ENCODE results near the gene MED15.

The MED15 gene

DNA sequence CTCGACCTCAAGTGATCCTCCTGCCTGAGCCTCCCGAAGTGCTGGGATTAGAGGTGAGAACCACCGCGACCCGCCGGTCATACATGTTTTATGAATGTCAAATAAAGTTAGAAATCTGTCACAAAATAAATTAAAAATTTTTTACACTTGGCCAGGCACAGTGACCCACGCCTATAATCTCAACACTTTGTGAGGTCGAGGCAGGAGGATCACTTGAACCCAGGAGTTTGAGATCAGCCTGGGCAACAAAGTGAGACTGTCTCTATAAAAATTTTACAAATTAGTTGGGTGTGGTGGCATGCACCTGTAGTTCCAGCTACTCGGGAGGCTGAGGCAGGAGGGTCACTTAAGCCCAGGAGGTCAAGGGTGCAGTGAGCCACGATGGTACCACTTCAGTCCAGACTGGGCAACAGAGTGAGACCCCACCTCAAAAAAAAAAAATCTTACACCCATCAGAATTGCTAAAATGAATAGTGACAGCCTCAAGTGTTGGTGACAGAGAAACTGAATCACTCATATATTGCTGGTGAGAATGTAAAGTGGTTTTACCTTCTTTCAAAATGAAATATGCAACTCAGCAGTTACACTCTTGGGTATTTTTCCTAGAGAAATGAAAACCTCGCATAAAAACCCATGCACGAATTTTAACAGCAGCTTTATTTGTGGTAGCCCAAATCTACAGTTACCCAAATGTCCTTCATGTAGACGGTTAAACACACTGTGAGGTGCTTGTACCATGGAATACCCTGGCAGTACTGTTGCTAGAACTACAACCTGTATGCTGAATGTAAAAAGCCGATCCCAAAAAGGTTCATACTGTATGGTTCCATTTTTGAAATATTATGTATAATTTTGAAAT, 55.4 kb downstream of the MED15 start:
- intact Hi-C loops (cut with DNase I), result no loop called here
- no peak for DNase-seq

DNA sequence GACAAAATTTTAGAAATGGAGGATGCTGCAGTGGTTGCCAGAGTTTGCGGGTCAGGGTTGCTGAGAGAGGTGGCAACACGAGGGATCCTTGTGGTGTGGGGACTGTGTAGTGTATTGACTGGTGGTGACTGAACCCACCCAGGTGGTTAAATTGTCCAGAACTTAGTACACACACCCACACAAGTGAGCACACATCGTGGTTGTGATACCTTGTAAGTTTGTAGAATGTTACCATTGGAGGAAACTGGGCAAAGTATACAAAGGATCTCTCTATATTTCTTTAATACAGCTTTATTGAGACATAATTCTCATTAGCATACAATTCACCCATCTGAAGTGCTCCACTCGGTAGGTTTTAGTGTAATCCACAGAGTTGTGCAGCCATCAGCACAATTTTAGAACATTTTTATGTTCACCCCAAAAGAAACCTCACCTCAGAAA, 56.1 kb downstream of the MED15 start:
- DNase-seq, result no peak
- intact Hi-C loops (cut with DNase I), result no loop called here

DNA sequence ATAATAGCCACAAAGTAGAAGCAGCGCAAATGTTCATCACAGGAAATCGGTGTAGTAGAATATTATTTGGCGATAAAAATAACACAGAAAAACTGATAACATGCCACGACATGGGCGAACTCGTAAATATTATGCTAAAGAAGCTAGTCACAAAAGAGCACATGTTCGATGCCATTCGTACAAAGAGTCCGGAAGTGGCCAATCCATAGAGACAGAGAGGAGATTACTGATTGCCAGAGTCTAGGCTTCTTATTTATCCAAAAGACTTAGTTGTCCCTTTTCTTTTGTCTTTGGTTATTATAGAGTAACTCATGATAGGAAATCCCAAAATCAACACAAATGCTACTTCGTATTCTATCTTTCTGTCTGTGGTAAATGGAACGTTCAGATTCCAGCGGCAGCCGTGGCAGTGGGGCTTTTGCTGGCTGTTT, 56.5 kb downstream of the MED15 start:
- intact Hi-C loops (cut with DNase I), result no loop called here

GRCh38 chr22:20565079-20565734, 57.8 kb downstream of the MED15 start:
- intact Hi-C loops (cut with DNase I), result no loop called here
- no peak for DNase-seq

More for the DNA sequence above, 56.5 kb downstream of the MED15 start:
- no peak for DNase-seq

DNA sequence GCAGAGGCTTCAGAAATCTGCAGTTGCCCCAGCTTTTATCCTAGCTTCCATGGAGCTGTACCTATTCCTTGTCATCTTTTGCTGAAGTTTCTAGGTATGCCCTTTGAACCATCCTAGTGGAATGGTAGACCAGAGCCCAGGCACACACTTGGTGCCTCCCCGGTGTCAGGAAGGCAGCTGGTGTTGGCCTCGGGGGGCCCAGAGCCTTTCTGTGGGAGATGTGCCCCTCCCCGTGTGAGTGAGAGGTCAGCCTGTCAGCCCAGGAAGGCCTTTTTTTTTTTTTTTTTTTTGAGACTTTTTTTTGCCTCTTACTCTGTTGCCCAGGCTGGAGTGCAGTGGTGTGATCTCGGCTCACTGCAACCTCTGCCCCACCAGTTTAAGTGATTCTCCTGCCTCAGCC, 58.4 kb downstream of the MED15 start:
- DNase-seq, result no peak
- intact Hi-C loops (cut with DNase I), result no loop called here

- DNase-seq, result peak in 14 of 42 donors; percentile 19 to 68 (median 46)
- intact Hi-C loops (cut with DNase I), result no loop called here
Measured at GRCh38 chr22:20566420-20567260, 59.2 kb downstream of the MED15 start.

DNA sequence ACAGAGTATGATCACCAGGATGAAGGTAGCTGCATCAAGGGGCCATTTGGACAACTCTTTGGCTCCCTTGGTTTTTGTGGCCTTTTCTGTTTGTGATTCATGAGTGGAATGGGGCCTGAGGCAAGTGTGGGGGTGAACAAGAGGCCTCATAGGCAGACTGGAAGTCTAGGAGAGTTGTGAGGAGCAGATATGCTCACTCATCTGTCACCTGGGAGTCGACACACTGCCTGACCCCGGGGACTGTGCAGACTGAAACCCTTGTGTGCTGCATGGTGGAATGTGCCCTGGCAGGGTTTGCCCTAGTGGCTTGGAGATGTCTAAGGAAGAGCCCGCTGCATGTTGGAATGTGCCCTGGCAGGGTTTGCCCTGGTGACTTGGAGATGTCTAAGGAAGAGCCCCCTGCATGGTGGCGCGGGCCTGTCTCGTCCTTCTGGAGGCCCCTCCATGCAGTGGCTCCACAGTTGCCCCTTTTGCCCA, 60.0 kb downstream of the MED15 start:
- intact Hi-C loops (cut with DNase I), result no loop called here
- DNase-seq, result no peak

DNA sequence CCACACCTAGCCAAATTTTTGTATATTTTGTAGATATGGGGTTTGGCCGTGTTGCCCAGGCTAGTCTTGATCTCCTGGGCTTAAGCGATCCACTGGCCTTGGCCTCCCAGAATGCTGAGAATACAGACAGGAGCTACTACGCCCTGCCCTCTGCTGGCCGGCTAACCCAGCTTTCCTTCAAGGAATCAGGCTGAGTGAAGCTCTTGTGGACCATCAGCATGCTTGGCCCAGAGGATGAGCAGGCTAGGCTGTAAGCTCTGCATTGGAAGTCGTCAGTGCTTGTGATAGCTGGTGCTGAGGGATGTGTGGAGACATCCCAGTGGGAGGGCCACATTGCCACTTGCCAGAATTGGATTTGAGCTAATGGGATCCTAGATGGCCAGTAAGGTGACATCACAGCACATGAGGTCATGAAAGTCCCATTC, 60.6 kb downstream of the MED15 start:
- DNase-seq, result peak in 3 of 42 donors; percentile 17 to 57 (median 34)
- intact Hi-C loops (cut with DNase I), result no loop called here

DNA sequence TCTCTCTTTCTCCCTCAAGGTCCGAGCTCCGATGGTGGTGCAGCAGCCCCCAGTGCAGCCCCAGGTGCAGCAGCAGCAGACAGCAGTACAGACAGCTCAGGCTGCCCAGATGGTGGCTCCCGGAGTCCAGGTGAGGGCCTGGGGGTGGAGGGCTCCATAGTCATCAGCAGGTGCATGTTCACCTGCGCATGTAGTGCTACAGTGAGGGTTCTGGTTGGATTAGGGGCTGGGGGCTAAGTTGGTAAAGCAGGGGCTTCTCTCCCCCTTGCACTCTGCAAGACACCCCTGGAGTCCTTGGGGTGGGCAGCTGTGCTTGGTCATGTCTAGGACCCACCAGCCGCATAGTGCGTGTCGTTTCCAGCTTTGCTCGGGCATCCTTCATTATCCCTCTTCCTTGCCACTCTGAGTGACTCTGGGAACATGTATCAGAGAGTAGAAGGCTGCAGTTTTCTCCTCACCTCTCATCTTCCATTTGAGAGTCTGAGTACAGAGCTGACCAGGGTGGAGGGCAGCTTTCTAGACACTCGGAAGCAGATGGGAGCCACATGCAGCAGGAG, 61.2 kb downstream of the MED15 start:
- intact Hi-C loops (cut with DNase I), result no loop called here
- no peak for DNase-seq

- DNase-seq, result peak in 39 of 42 donors; percentile 26 to 84 (median 61)
- intact Hi-C loops (cut with DNase I), result no loop called here
Measured at GRCh38 chr22:20569059-20570058, 61.9 kb downstream of the MED15 start.

DNA sequence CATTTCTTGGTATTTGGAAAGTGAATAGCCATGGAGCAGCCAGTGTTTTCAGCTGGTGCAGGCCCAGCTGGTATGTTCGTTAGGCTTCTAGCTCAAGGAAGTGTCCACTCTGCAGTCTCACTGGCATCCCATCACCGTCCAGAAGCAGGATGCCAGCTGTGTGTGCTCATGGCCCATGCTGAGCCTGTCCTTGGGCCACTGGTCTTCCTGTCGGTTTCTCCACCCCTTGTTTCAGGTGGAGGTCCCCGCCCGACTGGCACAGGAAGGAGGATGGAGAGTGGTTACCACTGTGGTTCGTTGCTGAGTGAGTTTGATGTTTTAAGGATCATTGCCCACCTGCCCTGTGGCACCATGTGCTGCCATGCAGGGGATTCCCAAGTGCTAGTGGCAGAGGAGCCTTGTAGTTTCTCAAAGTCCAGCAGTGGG, 63.7 kb downstream of the MED15 start:
- DNase-seq, result no peak
- intact Hi-C loops (cut with DNase I), result no loop called here

- peak in 20 of 42 donors; percentile 30 to 75 (median 45) for DNase-seq
- intact Hi-C loops (cut with DNase I), result no loop called here
Measured at GRCh38 chr22:20571531-20572007, 64.2 kb downstream of the MED15 start.

DNA sequence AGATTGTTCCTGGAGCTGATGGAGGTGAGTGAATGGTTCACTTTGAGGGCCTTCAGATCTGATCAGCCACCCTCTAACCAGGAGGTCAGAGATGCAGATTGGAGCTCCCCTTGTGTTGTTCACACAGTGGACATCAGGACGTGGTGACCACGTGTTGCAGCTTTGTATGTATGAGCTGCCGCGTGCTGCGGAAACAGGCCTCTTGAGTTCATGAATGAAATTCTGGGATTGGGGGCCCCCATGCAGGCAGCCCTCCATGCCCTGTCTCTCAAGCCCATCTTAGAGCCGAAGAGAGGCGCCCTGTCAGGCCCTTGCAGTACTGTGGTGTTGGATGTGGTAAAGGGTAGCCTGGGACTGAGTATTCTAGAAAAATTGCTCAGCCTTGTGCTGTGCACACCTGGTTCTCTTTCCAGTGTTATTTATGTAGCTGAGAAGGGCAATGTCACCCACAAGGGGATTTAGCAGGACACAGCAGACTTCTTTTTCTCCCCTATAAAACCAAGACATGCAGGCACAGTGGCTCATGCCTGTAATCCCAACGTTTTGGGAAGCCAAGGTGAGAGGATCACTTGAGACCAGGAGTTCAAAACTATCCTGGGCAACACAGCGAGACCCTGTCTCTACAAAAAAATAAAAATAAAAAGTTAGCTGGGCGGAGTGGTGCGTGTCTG, 64.9 kb downstream of the MED15 start:
- DNase-seq, result no peak
- intact Hi-C loops (cut with DNase I), result no loop called here

DNA sequence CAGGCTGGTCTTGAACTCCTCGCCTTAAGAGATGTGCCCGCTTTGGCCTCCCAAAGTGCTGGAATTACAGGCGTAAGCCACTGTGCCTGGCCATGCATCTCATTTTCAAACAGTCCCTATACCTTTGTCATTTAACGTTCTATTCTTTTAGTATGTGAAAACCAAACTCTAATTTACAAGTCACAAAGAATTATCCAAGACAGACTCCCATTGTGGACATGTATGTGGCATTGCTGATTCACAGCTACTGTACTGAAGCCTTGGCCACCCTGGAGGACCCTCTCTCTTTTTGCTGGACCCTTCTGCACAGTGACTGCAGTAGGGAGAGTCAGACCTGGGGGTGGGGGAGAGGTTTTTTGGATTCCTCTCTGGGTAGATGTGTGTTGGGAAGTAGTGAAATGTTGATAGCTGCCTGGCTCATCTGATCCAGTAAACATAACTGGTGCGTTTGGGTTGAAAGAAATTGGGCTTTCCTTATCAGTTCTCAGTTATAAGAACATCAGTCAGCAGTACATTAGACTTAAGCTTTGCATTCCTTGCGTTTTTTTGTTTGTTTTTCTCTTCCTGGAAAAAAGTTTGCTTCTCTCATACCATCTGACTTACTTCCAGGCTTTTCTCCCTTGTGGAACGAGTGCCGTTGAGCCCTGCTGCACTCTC, 65.9 kb downstream of the MED15 start:
- intact Hi-C loops (cut with DNase I), result no loop called here
- no peak for DNase-seq

GRCh38 chr22:20573833-20574615, 66.6 kb downstream of the MED15 start:
- no peak for DNase-seq
- intact Hi-C loops (cut with DNase I), result no loop called here

DNA sequence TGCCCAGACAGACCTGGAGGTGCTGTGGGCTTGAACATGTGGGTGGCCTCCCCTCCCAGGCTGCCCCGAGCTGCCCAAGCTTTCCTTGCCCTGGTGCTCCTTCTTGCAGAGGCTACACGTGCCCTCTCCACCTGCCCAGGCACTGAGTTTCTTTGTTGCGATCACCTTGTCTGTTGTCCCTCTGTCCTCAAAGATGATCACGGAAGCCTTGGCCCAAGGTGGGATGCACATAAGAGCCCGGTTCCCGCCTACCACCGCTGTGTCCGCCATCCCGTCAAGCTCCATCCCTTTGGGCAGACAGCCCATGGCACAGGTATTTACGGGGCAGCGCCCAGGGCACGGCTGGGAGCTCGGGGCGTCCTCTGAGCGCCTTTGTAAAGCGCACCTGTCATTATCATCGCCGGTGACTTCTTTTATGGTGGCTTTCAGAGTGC, 67.5 kb downstream of the MED15 start:
- intact Hi-C loops (cut with DNase I), result no loop called here
- no peak for DNase-seq
